ENCODE measurements around the gene BET1L.
A peak's percentile ranks its signal among the peaks of the same experiment; 100 is the strongest.

Gene BET1L

DNA sequence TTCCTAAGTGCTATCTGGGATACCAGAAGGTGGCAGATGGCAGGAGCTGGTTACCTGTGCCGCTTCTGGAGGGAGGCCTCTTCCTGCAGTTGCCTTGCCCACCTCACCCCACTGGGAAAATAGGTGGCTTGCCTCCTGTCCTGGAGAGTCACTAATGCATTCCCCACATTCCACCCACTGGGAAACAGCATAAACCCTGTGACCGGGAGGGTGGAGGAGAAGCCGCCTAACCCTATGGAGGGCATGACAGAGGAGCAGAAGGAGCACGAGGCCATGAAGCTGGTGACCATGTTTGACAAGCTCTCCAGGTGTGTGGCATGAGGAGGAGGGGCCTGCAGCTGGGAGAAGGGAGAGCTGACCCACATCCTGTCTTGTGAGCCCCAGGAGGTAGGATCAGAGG is 5.9 kb upstream of the BET1L start:
- no peaks in the 10 kb centered on the region for H3K27me3 ChIP-seq (replicated peaks)
- H3K36me3 ChIP-seq (replicated peaks): peaks cover 62% of the 10 kb centered on the region
- H3K4me3 ChIP-seq (ENCODE audit: low read depth, low read length): no peak overlapping the region
- TF ChIP-seq, protein P1, sequence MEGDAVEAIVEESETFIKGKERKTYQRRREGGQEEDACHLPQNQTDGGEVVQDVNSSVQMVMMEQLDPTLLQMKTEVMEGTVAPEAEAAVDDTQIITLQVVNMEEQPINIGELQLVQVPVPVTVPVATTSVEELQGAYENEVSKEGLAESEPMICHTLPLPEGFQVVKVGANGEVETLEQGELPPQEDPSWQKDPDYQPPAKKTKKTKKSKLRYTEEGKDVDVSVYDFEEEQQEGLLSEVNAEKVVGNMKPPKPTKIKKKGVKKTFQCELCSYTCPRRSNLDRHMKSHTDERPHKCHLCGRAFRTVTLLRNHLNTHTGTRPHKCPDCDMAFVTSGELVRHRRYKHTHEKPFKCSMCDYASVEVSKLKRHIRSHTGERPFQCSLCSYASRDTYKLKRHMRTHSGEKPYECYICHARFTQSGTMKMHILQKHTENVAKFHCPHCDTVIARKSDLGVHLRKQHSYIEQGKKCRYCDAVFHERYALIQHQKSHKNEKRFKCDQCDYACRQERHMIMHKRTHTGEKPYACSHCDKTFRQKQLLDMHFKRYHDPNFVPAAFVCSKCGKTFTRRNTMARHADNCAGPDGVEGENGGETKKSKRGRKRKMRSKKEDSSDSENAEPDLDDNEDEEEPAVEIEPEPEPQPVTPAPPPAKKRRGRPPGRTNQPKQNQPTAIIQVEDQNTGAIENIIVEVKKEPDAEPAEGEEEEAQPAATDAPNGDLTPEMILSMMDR (IDR thresholded peaks at IDR 0.05; ENCODE audit: low read depth, low read length, missing control alignments): no peak
- DNase-seq: no peak
- in situ Hi-C loops (cut with HindIII; ENCODE audit: low pct_ligation_motif_present, low sequenced_read_pairs): no loop called here
- H3K27ac ChIP-seq: no peak overlapping the region

DNA sequence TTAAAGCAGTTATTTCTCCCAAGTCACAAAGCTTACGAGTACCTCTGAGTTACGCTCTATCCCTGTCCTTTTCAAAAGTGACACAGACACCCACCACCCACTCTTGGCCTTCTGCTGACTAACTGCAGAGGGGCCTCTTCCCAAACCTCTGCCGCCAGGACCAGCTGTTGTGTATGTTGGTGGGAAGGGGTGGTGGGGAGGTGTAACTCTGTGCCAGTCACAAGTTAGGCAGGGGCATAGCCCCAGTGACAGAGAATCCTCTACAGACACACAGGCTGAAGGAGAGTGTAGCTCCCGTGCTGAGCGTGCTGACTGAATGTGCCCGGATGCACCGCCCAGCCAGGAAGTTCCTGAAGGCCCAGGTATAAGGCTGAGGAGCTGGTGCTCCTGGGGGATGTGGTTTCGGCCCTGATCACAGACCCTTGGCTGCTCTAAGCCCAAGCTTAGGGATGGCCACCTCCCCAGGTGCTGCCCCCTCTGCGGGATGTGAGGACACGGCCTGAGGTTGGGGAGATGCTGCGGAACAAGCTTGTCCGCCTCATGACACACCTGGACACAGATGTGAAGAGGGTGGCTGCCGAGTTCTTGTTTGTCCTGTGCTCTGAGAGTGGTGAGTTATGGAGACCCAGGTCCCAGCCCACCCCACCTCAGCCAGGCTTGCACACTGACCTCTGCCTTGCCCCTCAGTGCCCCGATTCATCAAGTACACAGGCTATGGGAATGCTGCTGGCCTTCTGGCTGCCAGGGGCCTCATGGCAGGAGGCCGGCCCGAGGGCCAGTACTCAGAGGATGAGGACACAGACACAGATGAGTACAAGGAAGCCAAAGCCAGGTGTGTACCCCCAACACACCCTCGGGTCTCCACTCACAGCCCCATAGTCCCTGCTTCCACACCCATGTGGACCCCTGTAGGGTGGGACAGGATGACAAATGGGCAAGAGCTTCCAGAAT is 5.2 kb upstream of the BET1L start:
- H3K27ac ChIP-seq: no peak overlapping the region
- in situ Hi-C loops (cut with HindIII; ENCODE audit: low pct_ligation_motif_present, low sequenced_read_pairs): no loop called here
- H3K4me3 ChIP-seq (ENCODE audit: low read depth, low read length): no peak overlapping the region
- H3K36me3 ChIP-seq (replicated peaks): peaks cover 62% of the 10 kb centered on the region
- no peaks in the 10 kb centered on the region for H3K27me3 ChIP-seq (replicated peaks)
- TF ChIP-seq, protein P1 (IDR thresholded peaks at IDR 0.05; ENCODE audit: low read depth, low read length, missing control alignments): no peak
- no peak for DNase-seq

DNA sequence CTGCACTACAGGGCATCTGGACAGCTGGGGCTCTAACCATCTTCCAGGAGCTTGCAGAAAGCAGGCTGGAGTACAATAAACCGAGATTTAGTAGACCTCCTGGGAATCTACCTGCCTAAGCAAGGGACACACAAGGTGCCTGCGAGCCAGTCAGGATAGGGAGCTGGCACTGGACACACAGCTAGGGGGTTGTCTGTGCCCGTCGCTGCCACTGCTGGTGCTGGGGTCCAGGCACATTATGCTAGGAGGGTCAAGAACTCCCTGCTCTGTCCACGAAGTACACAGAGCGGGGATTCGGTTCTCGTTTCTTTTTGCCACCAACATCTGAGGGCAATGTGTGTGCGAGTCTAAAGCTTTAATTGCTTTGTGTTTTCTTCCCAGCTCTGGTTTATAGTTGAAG is 4.5 kb upstream of the BET1L start:
- Histone ChIP-seq H3K36me3 (replicated peaks) (peaks cover 62% of the 10 kb centered on the region), H3K4me3 (ENCODE audit: low read depth, low read length) (no peak overlapping the region), H3K27me3 (replicated peaks) (no peaks in the 10 kb centered on the region), H3K27ac (no peak overlapping the region)
- TF ChIP-seq, protein P1 (IDR thresholded peaks at IDR 0.05; ENCODE audit: low read depth, low read length, missing control alignments): no peak
- in situ Hi-C loops (cut with HindIII; ENCODE audit: low pct_ligation_motif_present, low sequenced_read_pairs): no loop called here
- no peak for DNase-seq

DNA sequence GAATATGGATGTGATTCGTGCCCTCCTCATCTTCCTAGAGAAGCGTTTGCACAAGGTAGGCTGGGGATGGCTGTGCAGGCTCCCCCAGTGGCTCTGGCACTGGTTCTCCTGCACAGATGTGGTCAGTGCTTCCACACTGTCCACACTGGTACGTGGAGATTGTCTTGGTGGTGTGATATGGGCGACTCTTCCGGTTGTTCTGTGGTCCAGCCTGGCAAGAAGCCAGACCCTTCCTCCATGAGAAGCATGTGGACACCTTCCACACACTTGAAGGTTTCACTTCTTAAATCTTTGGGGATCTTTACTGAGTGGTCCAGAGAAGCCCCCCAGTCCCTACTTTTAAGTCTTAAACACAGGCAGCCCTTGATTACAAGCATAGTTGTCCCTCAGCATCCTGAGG is 4.1 kb upstream of the BET1L start:
- no peak overlapping the region for H3K27ac ChIP-seq

DNA sequence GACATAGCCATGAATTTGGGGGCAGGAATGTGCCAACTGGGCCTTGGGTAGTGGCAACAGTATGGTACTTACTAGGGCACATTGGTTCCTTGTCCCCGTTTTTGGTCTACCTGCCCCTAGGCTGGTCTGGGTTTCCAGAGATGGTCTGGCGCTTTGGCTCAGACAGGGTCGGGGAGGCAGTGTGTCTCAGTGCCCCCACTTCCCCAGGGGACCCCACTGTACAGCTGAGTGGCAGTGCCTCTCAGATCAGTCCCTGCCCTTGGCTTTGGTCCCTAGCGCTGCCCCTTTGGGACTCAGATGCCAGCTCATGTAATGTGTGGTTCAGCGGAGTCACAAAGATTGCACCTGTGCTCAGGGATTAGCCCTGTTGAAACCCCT is 3.6 kb upstream of the BET1L start:
- no peak for DNase-seq
- in situ Hi-C loops (cut with HindIII; ENCODE audit: low pct_ligation_motif_present, low sequenced_read_pairs): no loop called here
- Histone ChIP-seq H3K4me3 (ENCODE audit: low read depth, low read length) (no peak overlapping the region), H3K36me3 (replicated peaks) (peaks cover 62% of the 10 kb centered on the region), H3K27me3 (replicated peaks) (no peaks in the 10 kb centered on the region), H3K27ac (peak overlapping the region; percentile 97)
- TF ChIP-seq, protein P1 (IDR thresholded peaks at IDR 0.05; ENCODE audit: low read depth, low read length, missing control alignments): no peak

More for the DNA sequence above, 4.1 kb upstream of the BET1L start:
- Histone ChIP-seq H3K27me3 (replicated peaks) (no peaks in the 10 kb centered on the region), H3K4me3 (ENCODE audit: low read depth, low read length) (no peak overlapping the region), H3K36me3 (replicated peaks) (peaks cover 62% of the 10 kb centered on the region)
- DNase-seq: no peak
- TF ChIP-seq, protein P1 (IDR thresholded peaks at IDR 0.05; ENCODE audit: low read depth, low read length, missing control alignments): no peak
- in situ Hi-C loops (cut with HindIII; ENCODE audit: low pct_ligation_motif_present, low sequenced_read_pairs): no loop called here

Measured in brain microvascular endothelial cell (primary cell).